Measurements from ENCODE around the gene ULBP1.
"Not testable (repeated sequence)": the region's sequence is repeated elsewhere in the genome, so short reads cannot be mapped to it uniquely, and the experiment has no call there.

GRCh38 chr6:150003599-150003998 is 39.9 kb downstream of the ULBP1 start:
- TF ChIP-seq, protein P1, sequence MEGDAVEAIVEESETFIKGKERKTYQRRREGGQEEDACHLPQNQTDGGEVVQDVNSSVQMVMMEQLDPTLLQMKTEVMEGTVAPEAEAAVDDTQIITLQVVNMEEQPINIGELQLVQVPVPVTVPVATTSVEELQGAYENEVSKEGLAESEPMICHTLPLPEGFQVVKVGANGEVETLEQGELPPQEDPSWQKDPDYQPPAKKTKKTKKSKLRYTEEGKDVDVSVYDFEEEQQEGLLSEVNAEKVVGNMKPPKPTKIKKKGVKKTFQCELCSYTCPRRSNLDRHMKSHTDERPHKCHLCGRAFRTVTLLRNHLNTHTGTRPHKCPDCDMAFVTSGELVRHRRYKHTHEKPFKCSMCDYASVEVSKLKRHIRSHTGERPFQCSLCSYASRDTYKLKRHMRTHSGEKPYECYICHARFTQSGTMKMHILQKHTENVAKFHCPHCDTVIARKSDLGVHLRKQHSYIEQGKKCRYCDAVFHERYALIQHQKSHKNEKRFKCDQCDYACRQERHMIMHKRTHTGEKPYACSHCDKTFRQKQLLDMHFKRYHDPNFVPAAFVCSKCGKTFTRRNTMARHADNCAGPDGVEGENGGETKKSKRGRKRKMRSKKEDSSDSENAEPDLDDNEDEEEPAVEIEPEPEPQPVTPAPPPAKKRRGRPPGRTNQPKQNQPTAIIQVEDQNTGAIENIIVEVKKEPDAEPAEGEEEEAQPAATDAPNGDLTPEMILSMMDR (IDR thresholded peaks at IDR 0.05) = not testable (repeated sequence)
- TF ChIP-seq POLR2A, POLR2AphosphoS5 (IDR thresholded peaks at IDR 0.05): not testable (repeated sequence)
